ENCODE data around the gene GNG2. TPM values are rescaled to one million over a fixed set of nuclear protein-coding genes. Genes with fewer than 3 reads are reported as not detected.

Gene GNG2
- total and polyA plus RNA-seq, 10 of the 15 experiments (the other 5 are each of a cell fraction or from before 2014, with no cell fraction given) = 31.6 to 114 (median 66.4) TPM

- TF ChIP-seq E2F4 (IDR thresholded peaks at IDR 0.05; ENCODE audit: low read depth, low read length) (no peak), GATAD2B (conservative IDR thresholded peaks at IDR 0.05; ENCODE audit: low read depth) (no peak), MEF2A (IDR thresholded peaks at IDR 0.05; ENCODE audit: insufficient read depth, low read depth, low read length) (no peak), ZNF687 (IDR thresholded peaks at IDR 0.05) (no peak)
Observed at GRCh38 chr14:51849097-51849496, 11.3 kb upstream of the GNG2 start (continued).

- intact Hi-C loops (cut with micrococcal nuclease; ENCODE audit: unreplicated experiment) = no loop called here
- Histone ChIP-seq H3K27me3 (replicated peaks in 1 of 2; ENCODE audit: control insufficient read depth in 2 of 2, insufficient read depth in 2 of 2, low read length in 1 of 2) (no peaks in the 10 kb centered on the region), H3K4me1 (ENCODE audit: control insufficient read depth, insufficient read depth, low read length) (peaks cover 34% of the 10 kb centered on the region), H3K36me3 (ENCODE audit: control insufficient read depth in 2 of 2, insufficient read depth in 2 of 2, low read length in 1 of 2) (no peaks in the 10 kb centered on the region), H3K4me2 (ENCODE audit: control insufficient read depth, insufficient read depth) (no peak overlapping the region), H3K27ac (ENCODE audit: control insufficient read depth, insufficient read depth) (no peak overlapping the region), H3K9me3 (replicated peaks; ENCODE audit: control insufficient read depth, insufficient read depth, low read length) (peaks cover 7% of the 10 kb centered on the region), H4K20me1 (ENCODE audit: control insufficient read depth, insufficient read depth) (no peaks in the 10 kb centered on the region), H3K9ac (ENCODE audit: control insufficient read depth, insufficient read depth, low read length) (no peak overlapping the region), H3K4me3 (no peak overlapping the region), H3K79me2 (ENCODE audit: control insufficient read depth, insufficient read depth, low read length) (no peaks in the 10 kb centered on the region), H2AFZ (ENCODE audit: control insufficient read depth, low read depth, low read length) (no peak overlapping the region)
- FAIRE-seq = no peak
- in situ Hi-C loops (cut with MboI) = no loop called here
- POLR2A ChIA-PET = interaction anchor here (0.5 to 2.7 kb wide), 5 partner anchors 11 to 865 kb away, joined by 3 to 9 read pairs (median 3); no protein-coding TSS in a partner anchor
- no TSS peak for BruUV-seq (replicated peaks)
- SMC1A ChIA-PET (ENCODE audit: uncharacterized antibody, unreplicated experiment) = interaction anchor here (0.7 to 10.4 kb wide), 5 partner anchors 14 to 33 kb away, joined by 3 to 194 read pairs (median 5); partner anchors contain the start of gene GNG2
- no peak for DNase-seq (ENCODE audit: low read depth, low spot score)
- CTCF ChIA-PET = interaction anchor here (0.7 to 2.7 kb wide), 4 partner anchors 9 to 128 kb away, joined by 3 to 10 read pairs (median 6); partner anchors contain the start of gene GNG2
- RAD21 ChIA-PET (ENCODE audit: unreplicated experiment) = interaction anchor here (1.0 to 3.0 kb wide), 2 partner anchors 11 to 23 kb away, joined by 3 to 12 read pairs; partner anchors contain the start of gene GNG2
- no peak for ATAC-seq
- 92% methylated on average over 1 of the region's 1 CpG for WGBS (ENCODE audit: insufficient coverage, insufficient replicate concordance, low lambda C conversion rate, missing lambda C conversion rate)
- TF ChIP-seq ZBTB33 (IDR thresholded peaks at IDR 0.05) = no peak
- no peak for TF ChIP-seq BACH1 (IDR thresholded peaks at IDR 0.05; ENCODE audit: borderline replicate concordance)
- no peak for TF ChIP-seq USF1 (IDR thresholded peaks at IDR 0.05; ENCODE audit: borderline replicate concordance, extremely low read length, insufficient read depth, low read depth, low read length)
- no peak for TF ChIP-seq ATF3 (IDR thresholded peaks at IDR 0.05; ENCODE audit: borderline replicate concordance, extremely low read depth, low read depth, low read length)
- no peak for TF ChIP-seq E2F4 (IDR thresholded peaks at IDR 0.05; ENCODE audit: low read depth, low read length)
- no peak for TF ChIP-seq SRF (IDR thresholded peaks at IDR 0.05; ENCODE audit: low read depth in 2 of 2, low read length in 2 of 2)
- no peak for TF ChIP-seq EED (IDR thresholded peaks at IDR 0.05; ENCODE audit: low read depth)
Observed at GRCh38 chr14:51850651-51851050, 9.8 kb upstream of the GNG2 start.
